OCI-M1 (cell line): ENCODE measurements around the gene LRRC4C.

Experiments used
- DNase-seq: peaks from one replicate; lab custom pipeline; 2025; lab: John Stamatoyannopoulos, UW

LRRC4C gene

GRCh38 chr11:41116970-41117369 lies 342.5 kb downstream of the LRRC4C start:
- DNase-seq: no peak

GRCh38 chr11:41115066-41115465 lies 344.4 kb downstream of the LRRC4C start:
- no peak for DNase-seq

GRCh38 chr11:41113160-41113559 lies 346.3 kb downstream of the LRRC4C start:
- no peak for DNase-seq

GRCh38 chr11:41110527-41110926 lies 348.9 kb downstream of the LRRC4C start:
- no peak for DNase-seq

GRCh38 chr11:41102471-41102870 lies 357.0 kb downstream of the LRRC4C start:
- DNase-seq: no peak

GRCh38 chr11:41099654-41100053 lies 359.8 kb downstream of the LRRC4C start:
- no peak for DNase-seq

- no peak for DNase-seq
Observed at GRCh38 chr11:41085123-41085522, 374.3 kb downstream of the LRRC4C start.

- DNase-seq: no peak
Observed at GRCh38 chr11:41081756-41082285, 377.6 kb downstream of the LRRC4C start.

GRCh38 chr11:41074318-41074717 lies 385.1 kb downstream of the LRRC4C start:
- DNase-seq: no peak

GRCh38 chr11:41065432-41065831 lies 394.0 kb downstream of the LRRC4C start:
- no peak for DNase-seq

- DNase-seq: no peak
Observed at GRCh38 chr11:41058138-41058537, 401.3 kb downstream of the LRRC4C start.

GRCh38 chr11:41056892-41057569 lies 402.4 kb downstream of the LRRC4C start:
- no peak for DNase-seq

GRCh38 chr11:41053894-41054293 lies 405.6 kb downstream of the LRRC4C start:
- DNase-seq: no peak

- no peak for DNase-seq
Observed at GRCh38 chr11:41051919-41052635, 407.4 kb downstream of the LRRC4C start.

- DNase-seq: no peak
Observed at GRCh38 chr11:41050791-41051190, 408.7 kb downstream of the LRRC4C start.

GRCh38 chr11:41047229-41047628 lies 412.2 kb downstream of the LRRC4C start:
- DNase-seq: no peak

GRCh38 chr11:41045266-41045665 lies 414.2 kb downstream of the LRRC4C start:
- no peak for DNase-seq

GRCh38 chr11:41044747-41045146 lies 414.7 kb downstream of the LRRC4C start:
- DNase-seq: no peak

- no peak for DNase-seq
Observed at GRCh38 chr11:41042688-41043087, 416.8 kb downstream of the LRRC4C start.

- no peak for DNase-seq
Observed at GRCh38 chr11:41040474-41040873, 419.0 kb downstream of the LRRC4C start.

GRCh38 chr11:41039592-41039991 lies 419.9 kb downstream of the LRRC4C start:
- DNase-seq: no peak

- no peak for DNase-seq
Observed at GRCh38 chr11:41031551-41032060, 427.8 kb downstream of the LRRC4C start.

GRCh38 chr11:41020259-41020658 lies 439.2 kb downstream of the LRRC4C start:
- no peak for DNase-seq
